RPMI8226 (cell line): ENCODE results near the gene SLC9B1.
A peak's percentile ranks its signal among the peaks of the same experiment; 100 is the strongest.
"Not testable (repeated sequence)": the region's sequence is repeated elsewhere in the genome, so short reads cannot be mapped to it uniquely, and the experiment has no call there.

Experiments
- DNase-seq: peaks from one replicate; pipeline ENCODE4 v3.0.0-alpha.2; 2015

Gene SLC9B1

DNA sequence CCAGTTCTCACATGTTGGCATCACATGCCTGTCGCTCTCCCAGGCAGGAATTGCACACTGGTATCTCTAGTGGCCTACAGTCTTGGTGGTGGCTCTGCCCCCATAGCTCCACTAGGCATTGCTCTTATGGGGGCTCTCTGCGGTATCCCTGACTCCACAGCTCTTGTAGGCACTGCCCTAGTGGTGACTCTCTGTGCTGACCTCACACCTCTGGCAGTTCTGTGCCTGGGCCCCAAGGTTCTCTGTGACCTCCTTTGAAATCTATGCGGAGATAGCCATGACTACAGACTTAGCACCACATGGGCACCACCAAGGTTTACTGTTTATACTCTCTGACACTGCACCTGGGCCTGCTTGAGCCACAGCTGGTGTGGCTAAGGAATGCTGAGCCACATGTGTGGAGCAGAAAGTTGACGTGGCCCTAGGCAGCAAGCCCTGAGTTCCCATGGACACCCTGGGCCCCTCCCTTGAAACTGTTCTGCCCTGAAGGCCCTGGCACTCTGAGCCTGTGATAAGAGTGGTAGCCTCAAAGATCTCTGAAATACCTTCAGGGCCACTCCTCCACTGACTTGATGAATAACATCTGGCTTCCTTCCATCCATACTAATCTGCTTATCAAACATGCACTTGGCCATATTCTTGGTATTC lies 8.0 kb downstream of the SLC9B1 start:
- peak; percentile 52 for DNase-seq

DNA sequence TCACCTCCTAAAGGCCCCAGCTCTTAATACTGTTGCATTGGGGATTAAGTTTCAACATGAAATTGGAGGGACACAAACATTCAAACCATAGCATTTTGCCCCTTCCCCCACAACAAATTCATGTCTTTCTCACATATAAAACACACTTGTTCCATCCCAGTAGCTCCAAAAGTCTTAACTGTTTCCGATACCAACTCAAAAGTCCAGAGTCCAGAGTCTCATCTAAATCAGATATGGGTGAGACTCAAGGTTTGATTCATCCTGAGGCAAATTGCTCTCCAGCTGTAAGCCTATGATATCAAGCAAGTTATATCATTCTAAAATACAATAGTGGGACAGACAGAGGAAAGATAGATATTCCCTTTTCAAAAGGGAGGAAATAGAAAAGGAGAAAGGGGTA lies 8.7 kb downstream of the SLC9B1 start:
- no peak for DNase-seq

DNA sequence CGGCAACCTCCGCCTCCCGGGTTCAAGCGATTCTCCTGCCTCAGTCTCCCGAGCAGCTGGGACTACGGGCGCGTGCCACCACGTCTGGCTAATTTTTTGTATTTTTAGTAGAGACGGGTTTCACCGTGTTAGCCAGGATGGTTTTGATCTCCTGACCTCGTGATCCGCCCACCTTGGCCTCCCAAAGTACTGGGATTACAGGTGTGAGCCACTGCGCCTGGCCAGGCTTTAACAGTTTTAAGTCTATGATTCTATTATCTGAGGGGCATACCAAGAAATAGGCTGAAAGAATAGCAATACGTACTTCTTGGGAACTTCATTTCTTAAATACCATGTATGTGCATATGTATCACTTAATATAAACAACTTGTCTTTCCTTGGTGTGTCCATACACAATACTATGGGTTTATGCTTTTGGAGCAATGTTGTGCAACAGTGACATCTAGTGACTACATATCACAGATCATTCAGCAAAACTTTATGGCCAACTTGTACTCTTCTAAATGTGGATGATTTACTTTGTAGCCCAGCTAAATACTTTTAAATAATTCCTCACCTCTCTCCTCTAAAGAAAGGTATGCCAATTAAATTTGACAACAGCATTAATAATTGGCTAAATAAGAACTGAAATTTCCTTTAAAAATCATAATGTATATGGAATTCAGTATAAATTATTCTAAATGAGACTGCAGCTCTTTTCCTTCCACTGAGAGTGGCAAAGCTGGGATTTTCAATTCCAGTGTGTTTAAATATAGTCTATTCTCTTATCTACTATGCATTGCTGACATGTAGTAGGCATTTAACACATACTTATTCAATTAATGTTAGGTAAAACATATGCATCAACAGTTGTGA lies 10.4 kb downstream of the SLC9B1 start:
- DNase-seq, result peak; percentile 61

DNA sequence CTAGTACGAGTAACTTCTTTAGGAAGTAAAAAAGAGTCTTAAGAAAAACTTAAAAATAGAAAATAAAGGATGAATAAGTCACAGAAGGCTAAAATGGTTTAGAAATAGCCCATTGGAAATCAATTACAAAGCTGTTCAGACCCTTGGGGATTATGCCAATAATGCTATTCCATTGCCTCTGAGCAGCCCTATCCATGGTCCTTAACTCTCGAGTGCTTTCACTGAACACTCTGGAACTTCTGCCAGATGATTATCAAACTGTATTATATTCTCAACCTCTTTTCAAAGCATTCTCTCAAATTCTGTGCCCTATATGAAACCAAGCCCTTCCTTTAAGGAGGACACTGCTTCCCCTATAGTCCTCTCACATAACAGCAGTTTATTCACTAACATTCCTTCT lies 17.0 kb downstream of the SLC9B1 start:
- DNase-seq, result no peak

DNA sequence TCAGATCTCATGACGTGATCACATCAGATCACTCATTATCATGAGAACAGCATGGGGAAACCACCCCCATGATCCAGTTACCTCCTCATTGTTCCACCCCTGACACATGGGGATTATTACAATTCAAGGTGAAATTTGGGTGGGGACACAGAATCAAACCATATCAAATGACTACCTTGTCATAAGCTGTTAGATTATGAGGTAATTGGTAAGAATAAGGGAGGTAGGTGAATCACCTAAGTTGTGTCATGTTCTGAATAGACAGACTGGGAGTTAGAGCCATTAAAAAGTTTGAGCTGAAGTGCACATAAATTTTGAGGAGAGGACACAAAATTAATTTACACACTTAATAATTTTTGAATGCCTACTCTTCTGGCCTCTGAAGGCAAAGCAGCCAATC lies 24.7 kb downstream of the SLC9B1 start:
- DNase-seq, result no peak

DNA sequence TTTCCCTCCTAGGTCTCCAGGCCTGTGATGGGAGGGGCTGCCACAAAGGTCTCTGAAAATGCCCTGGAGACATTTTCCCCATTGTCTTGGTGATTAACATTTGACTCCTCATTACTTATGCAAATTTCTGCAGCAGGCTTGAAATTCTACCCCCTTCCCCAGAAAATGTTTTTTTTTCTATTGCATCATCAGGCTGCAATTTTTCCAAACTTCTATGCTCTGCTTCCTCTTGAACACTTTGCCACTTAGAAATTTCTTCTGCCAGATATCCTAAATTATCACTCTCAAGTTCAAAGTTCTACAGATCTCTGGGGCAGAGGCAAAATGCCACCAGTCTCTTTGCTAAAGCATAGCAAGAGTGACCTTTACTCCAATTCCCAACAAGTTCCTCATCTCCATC lies 25.5 kb downstream of the SLC9B1 start:
- DNase-seq, result not testable (repeated sequence)

DNA sequence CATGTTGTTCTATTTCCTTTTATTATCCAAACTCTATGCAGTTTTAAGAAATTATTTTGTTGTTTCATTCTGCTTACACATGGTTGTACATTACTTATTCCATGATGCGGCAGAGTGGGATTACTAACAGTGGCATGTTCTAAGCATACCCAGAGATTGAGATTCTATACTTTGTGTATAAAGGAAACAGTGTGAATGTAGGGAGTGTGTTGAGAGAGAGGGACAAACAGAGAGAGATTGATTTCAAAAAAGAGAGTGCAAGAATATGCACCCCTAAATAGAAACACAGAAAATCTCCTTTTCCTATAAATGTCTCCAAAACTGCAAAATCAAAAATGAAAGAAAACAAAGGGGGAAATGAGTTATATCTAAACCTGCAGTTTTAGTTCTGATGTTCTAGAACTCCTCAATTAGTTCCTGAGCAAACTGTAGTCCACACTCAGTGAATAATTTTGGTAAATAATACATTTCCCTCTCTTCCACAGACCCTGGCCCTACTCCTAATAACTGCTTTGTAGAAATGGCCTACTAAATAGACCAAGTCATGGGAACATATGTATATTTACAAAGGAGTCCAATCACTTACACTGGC lies 31.0 kb downstream of the SLC9B1 start:
- DNase-seq, result no peak

DNA sequence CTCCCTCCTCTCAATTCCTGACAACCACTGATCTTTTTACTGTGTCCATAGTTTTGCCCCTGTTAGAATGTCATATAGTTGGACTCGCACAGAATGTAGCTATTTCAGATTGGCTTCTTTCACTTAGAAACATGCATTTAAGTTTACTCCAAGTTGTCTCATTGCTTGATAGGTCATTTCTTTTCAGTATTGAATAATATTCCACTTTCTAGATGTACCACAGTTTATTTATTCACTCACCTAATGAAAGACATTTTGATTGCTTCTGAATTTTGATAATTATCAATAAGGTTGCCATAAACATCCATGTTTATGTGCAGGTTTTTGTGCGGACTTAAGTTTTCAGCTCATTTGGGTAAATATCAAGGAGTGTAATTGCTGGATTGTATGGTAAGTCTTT lies 38.5 kb downstream of the SLC9B1 start:
- DNase-seq, result no peak

DNA sequence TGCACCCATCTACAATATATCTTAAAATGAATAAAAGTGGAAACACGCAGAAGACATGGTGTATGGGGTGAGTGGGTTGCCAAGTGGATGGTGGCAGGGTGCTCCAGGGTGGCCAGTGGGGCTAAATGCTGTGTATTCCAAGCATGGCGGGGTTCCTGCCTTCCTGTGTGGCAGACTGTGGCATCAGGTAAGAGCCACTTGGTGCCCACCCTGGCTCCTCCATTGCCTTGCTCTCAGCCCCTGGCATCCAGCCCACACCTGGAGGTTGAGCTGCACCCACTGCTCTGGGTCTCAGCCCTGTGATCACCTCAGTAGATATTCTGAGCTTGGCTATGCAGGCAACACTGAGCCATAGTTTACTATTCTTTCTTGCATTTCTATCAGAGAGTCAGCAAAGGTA lies 57.7 kb downstream of the SLC9B1 start:
- not testable (repeated sequence) for DNase-seq

DNA sequence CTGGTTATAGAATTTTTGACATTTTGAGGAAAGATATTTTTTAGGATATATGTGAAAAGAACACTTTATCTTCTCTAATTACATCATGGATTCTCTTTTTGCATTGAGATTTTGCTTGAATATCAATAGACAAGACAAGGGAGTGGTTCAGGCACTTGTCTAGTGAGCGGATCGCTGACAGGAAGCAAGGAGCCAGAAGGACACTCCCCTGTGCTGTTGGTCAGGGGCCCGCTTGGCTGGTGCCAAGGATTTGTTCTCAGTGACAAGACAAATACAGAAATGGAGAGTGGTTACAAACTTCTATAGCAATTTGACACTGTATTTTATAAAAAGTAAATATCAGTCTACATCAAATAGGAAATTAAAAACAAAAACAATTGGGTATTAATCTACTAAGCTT lies 60.0 kb downstream of the SLC9B1 start:
- no peak for DNase-seq

DNA sequence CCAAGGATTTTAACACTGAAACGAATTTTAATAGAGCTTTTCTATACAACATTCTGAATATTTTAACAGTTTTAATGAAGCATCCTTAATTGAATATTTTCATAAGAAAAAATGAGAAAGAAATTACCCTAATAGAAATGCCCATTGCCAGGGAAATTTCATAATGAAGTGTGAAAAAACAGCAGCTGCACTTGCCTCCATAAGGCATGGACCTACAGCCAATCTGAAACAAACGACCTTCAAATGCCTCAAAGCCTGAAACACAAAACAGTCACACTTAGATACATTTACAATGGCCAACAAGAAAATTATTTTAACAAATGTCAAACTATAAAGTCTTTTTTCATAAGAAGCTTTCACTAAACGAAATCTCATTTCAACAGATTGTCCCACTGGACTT lies 74.4 kb downstream of the SLC9B1 start:
- no peak for DNase-seq

DNA sequence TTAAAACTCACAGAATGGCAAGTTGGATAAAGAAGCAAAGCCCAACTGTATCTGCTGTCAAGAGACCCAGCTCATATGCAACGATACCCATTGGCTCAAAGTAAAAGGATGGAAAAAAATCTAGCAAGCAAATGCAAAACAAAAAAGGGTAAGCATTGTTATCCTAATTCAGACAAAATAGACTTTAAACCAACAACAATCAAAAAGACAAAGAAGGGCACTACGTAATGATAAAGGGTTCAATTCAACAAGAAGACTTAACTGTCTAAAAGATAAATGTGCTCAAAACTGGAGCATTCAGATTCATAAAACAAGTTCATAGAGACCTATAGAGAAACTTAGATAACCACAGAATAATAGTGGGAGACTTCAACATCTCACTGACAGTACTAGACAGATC lies 81.4 kb downstream of the SLC9B1 start:
- DNase-seq, result not testable (repeated sequence)

DNA sequence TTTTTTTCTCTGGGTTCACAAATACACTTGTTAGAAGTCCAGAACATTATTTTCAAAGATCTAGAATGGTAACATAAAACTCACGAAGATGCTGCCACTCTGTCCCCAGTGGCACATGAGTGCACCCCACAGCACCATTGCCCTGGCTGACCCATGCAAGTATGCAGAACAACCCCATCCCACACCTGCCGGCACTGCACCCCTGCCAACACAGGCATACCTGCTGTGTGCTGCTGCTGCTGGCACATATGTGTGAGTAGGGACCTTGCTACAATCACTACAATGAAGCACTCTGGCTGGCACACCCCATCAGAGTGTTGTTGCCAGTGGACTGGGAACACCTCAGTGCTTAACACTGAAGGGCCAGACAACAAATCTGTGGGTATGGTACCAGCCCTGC lies 83.8 kb downstream of the SLC9B1 start:
- DNase-seq, result no peak

DNA sequence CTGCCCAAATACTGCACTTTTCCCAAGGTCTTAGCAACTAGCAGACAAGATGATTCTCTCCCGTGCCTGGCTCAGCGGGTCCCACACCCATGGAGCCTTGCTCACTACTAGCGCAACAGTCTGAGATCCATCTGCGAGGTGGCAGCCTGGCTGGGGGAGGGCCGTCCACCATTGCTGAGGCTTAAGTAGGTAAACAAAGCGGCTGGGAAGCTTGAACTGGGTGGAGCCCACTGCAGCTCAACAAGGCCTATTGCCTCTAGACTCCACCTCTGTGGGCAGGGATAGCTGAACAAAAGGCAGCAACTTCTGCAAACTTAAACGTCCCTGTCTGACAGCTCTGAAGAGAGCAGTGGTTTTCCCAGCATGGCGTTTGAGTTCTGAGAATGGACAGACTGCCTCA lies 99.8 kb downstream of the SLC9B1 start:
- not testable (repeated sequence) for DNase-seq

DNA sequence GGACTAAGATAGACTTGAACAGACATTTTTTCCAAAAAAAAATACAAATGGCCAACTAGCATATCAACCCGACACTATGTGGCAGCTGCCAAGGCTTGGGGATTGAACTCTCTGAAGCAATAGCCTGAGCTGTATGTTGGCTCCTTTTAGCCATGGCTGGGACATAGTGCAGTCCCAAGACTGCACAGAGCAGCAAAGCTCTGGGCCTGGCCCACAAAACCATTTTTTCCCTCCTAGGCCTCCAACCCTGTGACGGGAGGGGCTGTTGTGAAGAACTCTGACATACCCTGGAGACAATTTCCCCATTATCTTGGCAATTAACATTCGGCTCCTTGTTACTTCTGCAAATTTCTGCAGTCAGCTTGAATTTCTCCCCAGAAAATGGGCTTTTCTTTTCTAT lies 100.6 kb downstream of the SLC9B1 start:
- no peak for DNase-seq

DNA sequence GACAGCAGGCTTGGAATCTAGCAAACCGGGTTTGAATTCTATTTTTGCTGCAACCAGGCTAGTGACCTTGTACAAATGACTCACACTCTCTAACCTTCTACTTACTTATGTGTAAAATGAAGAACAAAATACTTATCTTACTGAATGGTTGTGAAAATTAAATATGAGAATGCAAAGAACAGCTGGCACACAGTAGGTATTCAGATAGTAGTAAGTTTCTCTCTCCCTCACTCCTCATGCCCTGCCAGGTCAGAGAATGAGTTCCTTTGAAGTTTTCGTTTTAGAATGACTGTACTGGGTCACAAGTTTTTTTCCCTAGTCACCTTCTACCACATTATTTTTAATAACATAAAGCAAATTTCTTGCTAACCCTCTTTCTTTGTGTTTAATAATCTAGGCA lies 117.7 kb downstream of the SLC9B1 start:
- DNase-seq, result no peak

DNA sequence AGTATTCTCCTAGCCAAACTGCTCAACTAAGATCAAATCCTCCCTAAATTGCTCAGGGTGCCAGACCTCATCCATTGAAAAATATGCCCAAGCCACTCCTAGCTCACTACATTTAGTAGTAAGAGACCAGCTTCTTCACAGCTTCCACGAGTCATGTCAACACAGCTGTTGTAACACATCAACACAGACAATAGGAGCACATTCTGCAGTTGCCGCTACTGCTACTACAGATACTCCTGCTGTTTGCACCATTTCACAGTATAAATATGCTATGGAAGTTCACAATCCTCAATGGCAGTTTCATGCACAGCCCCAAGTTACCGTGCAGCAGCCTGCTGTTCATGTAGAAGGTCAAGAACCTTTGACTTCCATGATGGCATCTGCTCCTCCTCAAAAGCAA lies 121.9 kb downstream of the SLC9B1 start:
- DNase-seq, result not testable (repeated sequence)

DNA sequence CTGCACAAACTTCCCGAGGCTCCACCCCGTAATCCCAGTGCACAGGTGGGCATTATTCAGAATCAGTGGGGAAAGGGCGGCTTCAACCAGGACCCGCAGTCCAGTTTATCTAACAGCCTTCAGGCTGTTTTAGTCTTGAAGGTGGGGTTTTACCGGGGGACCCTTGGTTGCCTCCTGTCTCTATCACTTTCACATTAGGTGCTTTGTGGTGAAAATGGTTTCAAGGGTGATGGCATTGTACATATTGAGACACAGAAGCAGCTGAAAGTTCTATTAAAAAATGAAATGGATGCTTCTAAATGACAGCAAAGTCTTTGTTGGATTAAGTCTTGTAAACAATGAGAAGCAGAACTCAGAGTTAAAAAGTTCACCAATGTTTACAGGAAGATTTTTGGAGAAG lies 123.0 kb downstream of the SLC9B1 start:
- not testable (repeated sequence) for DNase-seq

DNA sequence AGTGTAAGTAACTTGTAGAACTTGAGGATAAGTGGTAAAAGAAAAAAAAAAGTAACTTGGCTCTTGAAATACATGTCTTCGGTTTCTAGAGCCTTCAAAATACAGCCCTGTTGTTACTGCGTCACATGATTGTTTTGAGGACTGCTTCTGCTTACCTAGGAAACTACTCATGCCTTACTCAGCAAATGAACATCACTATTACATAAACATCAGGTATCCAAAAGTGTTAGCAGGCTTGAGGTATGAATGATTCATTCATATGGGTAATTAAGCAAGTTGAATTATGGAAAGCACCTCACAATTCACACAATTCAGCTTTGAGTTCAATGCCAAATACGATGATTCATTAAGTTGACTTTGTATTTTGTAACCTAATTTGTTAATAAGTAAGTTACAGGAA lies 129.6 kb downstream of the SLC9B1 start:
- DNase-seq, result not testable (repeated sequence)

DNA sequence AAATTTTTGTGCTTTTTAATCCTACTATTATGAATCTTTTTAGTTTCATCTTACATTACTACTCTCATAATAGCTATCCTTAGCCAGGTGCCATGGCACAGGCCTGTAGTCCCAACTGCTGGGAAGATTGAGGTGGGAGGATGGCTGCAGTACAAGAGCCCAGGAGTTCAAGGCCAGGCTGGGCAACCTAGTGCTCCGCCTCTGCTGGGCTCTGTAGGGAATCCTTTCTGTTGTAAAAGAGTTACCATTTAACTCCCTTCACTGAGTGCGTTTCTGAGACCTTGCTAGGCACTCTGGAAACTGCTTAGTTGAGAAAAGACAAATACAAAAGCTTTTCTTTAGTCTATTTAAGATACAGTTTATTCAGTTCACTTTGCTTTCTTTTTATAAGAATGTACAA lies 130.9 kb downstream of the SLC9B1 start:
- not testable (repeated sequence) for DNase-seq

DNA sequence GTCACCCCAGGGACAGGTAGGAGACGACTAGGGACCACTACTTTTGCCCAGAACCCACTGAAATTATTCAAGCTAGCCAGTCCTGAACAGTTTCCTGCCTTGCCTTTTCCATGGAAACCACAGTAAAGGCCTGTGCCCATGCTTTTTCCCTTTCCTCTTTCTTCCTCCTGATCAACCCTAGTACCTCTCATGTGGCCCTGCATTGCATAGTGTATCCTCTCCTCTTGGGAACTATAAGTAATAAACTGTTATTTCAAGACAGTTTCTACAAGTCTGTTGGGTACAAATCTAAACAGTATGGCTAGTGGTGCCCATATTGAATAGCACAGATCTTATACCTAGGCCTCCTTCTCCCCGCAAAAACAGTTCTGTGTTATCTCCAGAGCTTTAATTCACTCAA lies 136.2 kb downstream of the SLC9B1 start:
- no peak for DNase-seq

DNA sequence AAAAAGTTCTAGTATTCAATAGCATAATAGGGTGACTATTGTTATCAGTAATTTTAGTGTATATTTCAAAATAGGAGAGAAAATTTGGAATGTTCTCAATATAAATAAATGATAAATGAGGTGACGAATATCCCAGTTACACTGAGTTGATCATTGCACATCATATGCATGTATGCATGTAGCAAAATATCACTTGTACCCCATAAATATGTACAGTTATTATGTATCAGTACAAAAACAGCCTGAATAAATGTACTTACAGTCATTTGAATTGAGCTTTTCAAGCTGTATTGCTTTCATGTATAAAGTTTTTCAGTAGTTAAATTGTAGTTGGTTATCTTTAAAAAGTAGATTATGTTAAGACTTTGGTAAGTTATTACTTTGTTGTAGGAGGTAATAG lies 138.2 kb downstream of the SLC9B1 start:
- no peak for DNase-seq

DNA sequence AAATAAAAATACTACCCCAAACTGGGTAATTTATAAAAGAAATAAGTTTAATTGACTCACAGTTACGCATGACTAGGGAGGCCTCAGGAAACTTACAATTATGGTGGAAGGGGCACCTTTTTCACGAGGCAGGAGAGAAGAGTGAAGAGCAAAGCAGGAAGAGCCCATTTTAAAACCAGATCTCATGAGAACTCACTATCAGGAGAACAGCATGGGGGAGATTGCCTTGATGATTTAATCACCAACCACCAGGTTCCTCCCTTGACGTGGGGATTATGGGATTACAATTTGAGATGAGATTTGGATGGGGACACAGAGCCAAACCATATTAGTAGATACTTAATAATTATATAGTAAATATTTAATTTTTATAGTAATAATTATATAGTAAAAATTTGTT lies 140.6 kb downstream of the SLC9B1 start:
- DNase-seq, result no peak

DNA sequence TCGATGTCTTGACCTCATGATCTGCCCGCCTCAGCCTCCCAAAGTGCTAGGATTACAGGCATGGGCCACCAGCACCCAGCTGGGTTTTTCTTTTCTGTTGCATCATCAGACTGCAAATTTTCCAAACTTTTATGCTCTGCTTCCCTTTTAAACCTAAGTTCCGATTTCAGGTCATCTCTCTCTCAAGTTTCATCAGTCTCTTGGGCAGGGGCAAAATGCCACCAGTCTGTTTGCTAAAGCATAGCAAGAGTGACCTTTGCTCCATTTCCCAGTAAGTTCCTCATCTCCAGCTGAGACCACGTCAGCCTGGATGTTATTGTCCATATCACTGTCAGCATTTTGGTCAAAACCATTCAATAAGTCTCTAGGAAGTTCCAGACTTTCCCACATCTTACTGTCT lies 141.2 kb downstream of the SLC9B1 start:
- DNase-seq, result not testable (repeated sequence)
